Hepatocyte (in vitro differentiated cells): Measurements from ENCODE around the gene FBXL17. TPM values are rescaled to one million over a fixed set of nuclear protein-coding genes. Genes with fewer than 3 reads are reported as not detected.

Source experiments
- DNase-seq: peaks from one replicate; pipeline ENCODE4 v3.0.0-alpha.2; 2016; ENCODE audit warnings: low spot score
- H2AFZ ChIP-seq: fragments of 200-600 bp; sonication (generic); 2 replicates; pipeline ENCODE4 v1.6.0; 2016; ENCODE audit warnings: antibody characterized with exemption, mild to moderate bottlenecking
- H3K27ac ChIP-seq: fragments of 200-600 bp; sonication (generic); 2 replicates; pipeline ENCODE4 v1.5.1; 2016; ENCODE audit warnings: mild to moderate bottlenecking
- H3K27me3 ChIP-seq: fragments of 200-600 bp; sonication (generic); 2 replicates; pipeline ENCODE4 v1.6.1; 2016
- H3K36me3 ChIP-seq: fragments of 200-600 bp; sonication (generic); replicated peaks from 2 replicates; pipeline ENCODE4 v1.5.1; 2016; ENCODE audit warnings: low read depth; ENCODE audit not compliant: insufficient read depth
- H3K4me1 ChIP-seq: fragments of 200-600 bp; sonication (generic); 2 replicates; pipeline ENCODE4 v1.5.1; 2016; ENCODE audit warnings: mild to moderate bottlenecking, moderate library complexity; ENCODE audit not compliant: insufficient read depth
- H3K4me2 ChIP-seq: fragments of 200-600 bp; sonication (generic); 2 replicates; pipeline ENCODE4 v1.6.0; 2016
- H3K4me3 ChIP-seq: fragments of 200-600 bp; sonication (generic); 2 replicates; pipeline ENCODE4 v1.5.1; 2016; ENCODE audit warnings: mild to moderate bottlenecking
- H3K79me2 ChIP-seq: fragments of 200-600 bp; sonication (generic); 2 replicates; pipeline ENCODE4 v1.6.0; 2017; ENCODE audit warnings: mild to moderate bottlenecking
- H3K9me2 ChIP-seq: fragments of 200-600 bp; sonication (generic); replicated peaks from 2 replicates; pipeline ENCODE4 v1.6.0; 2017; ENCODE audit warnings: mild to moderate bottlenecking; ENCODE audit not compliant: insufficient read depth
- H3K9me3 ChIP-seq: fragments of 200-600 bp; sonication (generic); 2 replicates; pipeline ENCODE4 v1.5.1; 2016; ENCODE audit warnings: low read depth, mild to moderate bottlenecking
- H4K20me1 ChIP-seq: fragments of 200-600 bp; sonication (generic); 2 replicates; pipeline ENCODE4 v1.6.0; 2016; ENCODE audit warnings: mild to moderate bottlenecking; ENCODE audit not compliant: insufficient read depth, poor library complexity, severe bottlenecking
- CTCF ChIP-seq: fragments of 200-600 bp; sonication (generic); IDR thresholded peaks from 2 replicates; pipeline ENCODE4 v1.5.1; 2016; ENCODE audit warnings: antibody characterized with exemption, mild to moderate bottlenecking; ENCODE audit not compliant: poor library complexity
- EZH2 ChIP-seq: fragments of 200-600 bp; sonication (generic); IDR thresholded peaks from 2 replicates; pipeline ENCODE4 v1.6.1; 2016; ENCODE audit warnings: antibody characterized with exemption, mild to moderate bottlenecking, borderline replicate concordance
- EZH2phosphoT487 ChIP-seq: fragments of 200-600 bp; sonication (generic); IDR thresholded peaks from one replicate; pipeline ENCODE4 v1.6.1; 2018; ENCODE audit warnings: antibody characterized with exemption, mild to moderate bottlenecking, low read depth, moderate library complexity; ENCODE audit not compliant: unreplicated experiment, severe bottlenecking
- WGBS: methylation state at CpG from one replicate; pipeline ENCODE4 v1.1.6; 2016; ENCODE audit warnings: low lambda C conversion rate; ENCODE audit errors: missing lambda C conversion rate; 5-methylcytosine and 5-hydroxymethylcytosine counted together
- polyA plus RNA-seq: library from polyadenylated mRNA; unstranded; fragments of >200 nt; fragmentation: Nextera tagmentation; extraction: Ambion mirVana; gene quantifications from 2 replicates; pipeline ENCODE4 v1.2.1, GENCODE V29; 2016
- total RNA-seq: library from RNA; depleted of rRNA; stranded (reverse); fragments of >200 nt; gene quantifications from 2 replicates; pipeline ENCODE4 v1.2.3, GENCODE V29; 2014

The FBXL17 gene
- total and polyA plus RNA-seq, 2 experiments from 2014 or later: 12.5 to 18.2 TPM

- H2AFZ ChIP-seq: no peak overlapping the region
- no peak overlapping the region for H3K27ac ChIP-seq
- H3K27me3 ChIP-seq: no peaks in the 10 kb centered on the region
- no peak for TF ChIP-seq CTCF
- TF ChIP-seq EZH2: no peak
- TF ChIP-seq EZH2phosphoT487: no peak
- H3K9me3 ChIP-seq: no peaks in the 10 kb centered on the region
- 97% methylated on average over 3 of the region's 3 CpGs for WGBS
- H3K36me3 ChIP-seq: no peaks in the 10 kb centered on the region
- no peak overlapping the region for H3K4me2 ChIP-seq
- no peak for DNase-seq
- no peaks in the 10 kb centered on the region for H3K9me2 ChIP-seq
- no peak overlapping the region for H3K4me3 ChIP-seq
- no peaks in the 10 kb centered on the region for H3K4me1 ChIP-seq
- no peaks in the 10 kb centered on the region for H4K20me1 ChIP-seq
- H3K79me2 ChIP-seq: no peaks in the 10 kb centered on the region
Observed at GRCh38 chr5:108353087-108353486, 28.8 kb downstream of the FBXL17 start.

GRCh38 chr5:108345541-108346171 is 36.2 kb downstream of the FBXL17 start:
- DNase-seq: peak; percentile 65
- 94% methylated on average over 2 of the region's 2 CpGs for WGBS
- Histone ChIP-seq H3K27ac (no peak overlapping the region), H3K9me2 (no peaks in the 10 kb centered on the region), H3K4me2 (no peak overlapping the region), H3K9me3 (no peaks in the 10 kb centered on the region), H3K27me3 (no peaks in the 10 kb centered on the region), H2AFZ (no peak overlapping the region), H3K4me3 (no peak overlapping the region), H3K79me2 (no peaks in the 10 kb centered on the region), H4K20me1 (no peaks in the 10 kb centered on the region), H3K36me3 (no peaks in the 10 kb centered on the region), H3K4me1 (peaks cover 16% of the 10 kb centered on the region)
- TF ChIP-seq CTCF (peak; percentile 71), EZH2 (no peak), EZH2phosphoT487 (no peak)

GRCh38 chr5:108344103-108344822 is 37.6 kb downstream of the FBXL17 start:
- no peak overlapping the region for H3K4me3 ChIP-seq
- peaks cover 16% of the 10 kb centered on the region for H3K4me1 ChIP-seq
- H3K9me2 ChIP-seq: no peaks in the 10 kb centered on the region
- H3K4me2 ChIP-seq: peak overlapping the region; percentile 17
- H3K27me3 ChIP-seq: no peaks in the 10 kb centered on the region
- no peaks in the 10 kb centered on the region for H3K9me3 ChIP-seq
- H3K36me3 ChIP-seq: no peaks in the 10 kb centered on the region
- no peak for DNase-seq
- peak overlapping the region; percentile 40 for H3K27ac ChIP-seq
- 50% methylated on average over 5 of the region's 5 CpGs for WGBS
- no peak overlapping the region for H2AFZ ChIP-seq
- H4K20me1 ChIP-seq: no peaks in the 10 kb centered on the region
- no peak for TF ChIP-seq EZH2
- no peak for TF ChIP-seq EZH2phosphoT487
- no peak for TF ChIP-seq CTCF
- no peaks in the 10 kb centered on the region for H3K79me2 ChIP-seq
